Measurements from ENCODE around the gene AGPAT4. TPM values are rescaled to one million over a fixed set of nuclear protein-coding genes. Genes with fewer than 3 reads are reported as not detected.
A peak's percentile ranks its signal among the peaks of the same experiment; 100 is the strongest.

The AGPAT4 gene
- total and polyA plus RNA-seq, 5 donors: 1.5 to 5.1 (median 3.1) TPM

- DNase-seq: no peak
- intact Hi-C loops (cut with DNase I): no loop called here
- Histone ChIP-seq H3K4me3 (ENCODE audit: low read length) (no peak overlapping the region), H3K9me3 (ENCODE audit: control insufficient read depth, low read length) (no peaks in the 10 kb centered on the region), H3K27ac (ENCODE audit: low read length) (no peak overlapping the region), H3K4me1 (ENCODE audit: control insufficient read depth, insufficient read depth, low read length) (no peaks in the 10 kb centered on the region), H3K27me3 (ENCODE audit: control insufficient read depth, insufficient read depth) (no peaks in the 10 kb centered on the region)
- WGBS: 60% methylated on average over 4 of the region's 4 CpGs
- no peak for ATAC-seq
Measured at GRCh38 chr6:161305860-161306259, 32.0 kb upstream of the AGPAT4 start.

- H3K27me3 ChIP-seq (ENCODE audit: control insufficient read depth, insufficient read depth): no peaks in the 10 kb centered on the region
- WGBS: 94% methylated on average over 16 of the region's 16 CpGs
- DNase-seq (peak in 1 of 3 donors; percentile 57), ATAC-seq (no peak)
- H3K4me3 ChIP-seq (ENCODE audit: low read length): no peak overlapping the region
- H3K27ac ChIP-seq (ENCODE audit: low read length): no peak overlapping the region
- H3K4me1 ChIP-seq (ENCODE audit: control insufficient read depth, insufficient read depth, low read length): no peaks in the 10 kb centered on the region
- no peaks in the 10 kb centered on the region for H3K9me3 ChIP-seq (ENCODE audit: control insufficient read depth, low read length)
- intact Hi-C loops (cut with DNase I): no loop called here
Measured at GRCh38 chr6:161303628-161304340, 29.9 kb upstream of the AGPAT4 start.

GRCh38 chr6:161302949-161303348, 29.1 kb upstream of the AGPAT4 start:
- WGBS: 87% methylated on average over 6 of the region's 6 CpGs
- intact Hi-C loops (cut with DNase I): no loop called here

GRCh38 chr6:161301338-161301737, 27.5 kb upstream of the AGPAT4 start:
- no peaks in the 10 kb centered on the region for H3K4me1 ChIP-seq (ENCODE audit: control insufficient read depth, insufficient read depth, low read length)
- H3K9me3 ChIP-seq (ENCODE audit: control insufficient read depth, low read length): no peaks in the 10 kb centered on the region
- no peak overlapping the region for H3K4me3 ChIP-seq (ENCODE audit: low read length)
- ATAC-seq (peak; percentile 77 to 92), DNase-seq (peak; percentile 34 to 67 (median 58))
- H3K27ac ChIP-seq (ENCODE audit: low read length): no peak overlapping the region
- intact Hi-C loops (cut with DNase I): no loop called here
- H3K27me3 ChIP-seq (ENCODE audit: control insufficient read depth, insufficient read depth): no peaks in the 10 kb centered on the region
- 37% methylated on average over 2 of the region's 2 CpGs for WGBS

More at GRCh38 chr6:161302949-161303348, 29.1 kb upstream of the AGPAT4 start:
- DNase-seq (no peak), ATAC-seq (no peak)
- no peak overlapping the region for H3K27ac ChIP-seq (ENCODE audit: low read length)
- no peaks in the 10 kb centered on the region for H3K9me3 ChIP-seq (ENCODE audit: control insufficient read depth, low read length)
- no peaks in the 10 kb centered on the region for H3K27me3 ChIP-seq (ENCODE audit: control insufficient read depth, insufficient read depth)
- no peaks in the 10 kb centered on the region for H3K4me1 ChIP-seq (ENCODE audit: control insufficient read depth, insufficient read depth, low read length)
- no peak overlapping the region for H3K4me3 ChIP-seq (ENCODE audit: low read length)

- intact Hi-C loops (cut with DNase I): no loop called here
Measured at GRCh38 chr6:161300823-161301222, 27.0 kb upstream of the AGPAT4 start.

GRCh38 chr6:161299726-161300125, 25.9 kb upstream of the AGPAT4 start:
- Histone ChIP-seq H3K27ac (ENCODE audit: low read length) (no peak overlapping the region), H3K4me3 (ENCODE audit: low read length) (no peak overlapping the region), H3K4me1 (ENCODE audit: control insufficient read depth, insufficient read depth, low read length) (no peaks in the 10 kb centered on the region), H3K27me3 (ENCODE audit: control insufficient read depth, insufficient read depth) (no peaks in the 10 kb centered on the region), H3K9me3 (ENCODE audit: control insufficient read depth, low read length) (no peaks in the 10 kb centered on the region)
- DNase-seq: no peak
- 90% methylated on average over 4 of the region's 4 CpGs for WGBS
- intact Hi-C loops (cut with DNase I): no loop called here
- ATAC-seq: no peak

More at GRCh38 chr6:161300823-161301222, 27.0 kb upstream of the AGPAT4 start:
- H3K27ac ChIP-seq (ENCODE audit: low read length): no peak overlapping the region
- H3K4me1 ChIP-seq (ENCODE audit: control insufficient read depth, insufficient read depth, low read length): no peaks in the 10 kb centered on the region
- H3K4me3 ChIP-seq (ENCODE audit: low read length): no peak overlapping the region
- H3K9me3 ChIP-seq (ENCODE audit: control insufficient read depth, low read length): no peaks in the 10 kb centered on the region
- H3K27me3 ChIP-seq (ENCODE audit: control insufficient read depth, insufficient read depth): no peaks in the 10 kb centered on the region
- ATAC-seq: peak in 1 of 2 donors; percentile 50
- no peak for DNase-seq

- H3K4me3 ChIP-seq (ENCODE audit: low read length): no peak overlapping the region
- ATAC-seq: no peak
- H3K27me3 ChIP-seq (ENCODE audit: control insufficient read depth, insufficient read depth): no peaks in the 10 kb centered on the region
- DNase-seq: no peak
- H3K27ac ChIP-seq (ENCODE audit: low read length): no peak overlapping the region
- no peaks in the 10 kb centered on the region for H3K9me3 ChIP-seq (ENCODE audit: control insufficient read depth, low read length)
- H3K4me1 ChIP-seq (ENCODE audit: control insufficient read depth, insufficient read depth, low read length): no peaks in the 10 kb centered on the region
- intact Hi-C loops (cut with DNase I): no loop called here
- 95% methylated on average over 1 of the region's 1 CpG for WGBS
Measured at GRCh38 chr6:161295784-161296183, 21.9 kb upstream of the AGPAT4 start.

- ATAC-seq: no peak
- no peak overlapping the region for H3K4me3 ChIP-seq (ENCODE audit: low read length)
- WGBS: 72% methylated on average over 10 of the region's 10 CpGs
- no peaks in the 10 kb centered on the region for H3K9me3 ChIP-seq (ENCODE audit: control insufficient read depth, low read length)
- H3K27ac ChIP-seq (ENCODE audit: low read length): no peak overlapping the region
- H3K27me3 ChIP-seq (ENCODE audit: control insufficient read depth, insufficient read depth): no peaks in the 10 kb centered on the region
- no peaks in the 10 kb centered on the region for H3K4me1 ChIP-seq (ENCODE audit: control insufficient read depth, insufficient read depth, low read length)
- no peak for DNase-seq
- intact Hi-C loops (cut with DNase I): no loop called here
Measured at GRCh38 chr6:161292650-161293281, 18.9 kb upstream of the AGPAT4 start.

GRCh38 chr6:161292145-161292544, 18.3 kb upstream of the AGPAT4 start:
- Histone ChIP-seq H3K27me3 (ENCODE audit: control insufficient read depth, insufficient read depth) (no peaks in the 10 kb centered on the region), H3K4me1 (ENCODE audit: control insufficient read depth, insufficient read depth, low read length) (no peaks in the 10 kb centered on the region), H3K4me3 (ENCODE audit: low read length) (no peak overlapping the region), H3K9me3 (ENCODE audit: control insufficient read depth, low read length) (no peaks in the 10 kb centered on the region), H3K27ac (ENCODE audit: low read length) (no peak overlapping the region)
- intact Hi-C loops (cut with DNase I): no loop called here
- WGBS: 93% methylated on average over 6 of the region's 6 CpGs
- no peak for DNase-seq
- ATAC-seq: no peak

- intact Hi-C loops (cut with DNase I): no loop called here
- ATAC-seq: no peak
- H3K4me3 ChIP-seq (ENCODE audit: low read length): no peak overlapping the region
- H3K27me3 ChIP-seq (ENCODE audit: control insufficient read depth, insufficient read depth): no peaks in the 10 kb centered on the region
- WGBS: 64% methylated on average over 3 of the region's 3 CpGs
- no peaks in the 10 kb centered on the region for H3K9me3 ChIP-seq (ENCODE audit: control insufficient read depth, low read length)
- no peak overlapping the region for H3K27ac ChIP-seq (ENCODE audit: low read length)
- no peak for DNase-seq
- H3K4me1 ChIP-seq (ENCODE audit: control insufficient read depth, insufficient read depth, low read length): no peaks in the 10 kb centered on the region
Measured at GRCh38 chr6:161290751-161291150, 16.9 kb upstream of the AGPAT4 start.

- H3K27ac ChIP-seq (ENCODE audit: low read length): no peak overlapping the region
- H3K9me3 ChIP-seq (ENCODE audit: control insufficient read depth, low read length): no peaks in the 10 kb centered on the region
- intact Hi-C loops (cut with DNase I): no loop called here
- no peaks in the 10 kb centered on the region for H3K27me3 ChIP-seq (ENCODE audit: control insufficient read depth, insufficient read depth)
- WGBS: 91% methylated on average over 5 of the region's 5 CpGs
- no peak for ATAC-seq
- no peak overlapping the region for H3K4me3 ChIP-seq (ENCODE audit: low read length)
- no peaks in the 10 kb centered on the region for H3K4me1 ChIP-seq (ENCODE audit: control insufficient read depth, insufficient read depth, low read length)
- no peak for DNase-seq
Measured at GRCh38 chr6:161284653-161285052, 10.8 kb upstream of the AGPAT4 start.
